Measurements from ENCODE around the gene CRISPLD2. TPM values are rescaled to one million over a fixed set of nuclear protein-coding genes. Genes with fewer than 3 reads are reported as not detected.

CRISPLD2 gene
- total RNA-seq, 1 experiment from 2014 or later = 9.4 TPM

DNA sequence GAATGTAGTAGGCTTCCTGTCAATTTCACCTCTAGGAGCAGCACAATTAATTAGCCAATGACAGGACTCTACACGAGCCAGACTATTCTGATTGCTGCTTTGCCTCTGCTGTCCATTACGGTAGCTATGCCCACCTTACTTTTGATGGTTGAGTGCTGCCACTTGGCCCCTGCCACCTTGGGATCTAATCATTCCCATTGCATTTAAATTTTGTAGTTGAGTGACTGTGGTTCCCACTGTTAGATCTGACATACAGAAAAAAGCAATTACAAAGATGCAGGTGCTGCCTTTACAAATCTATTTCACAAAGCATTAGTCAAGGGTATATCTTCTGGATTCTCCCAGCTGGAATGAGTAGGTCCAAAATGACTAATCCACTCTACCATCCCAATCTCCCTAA lies 39.9 kb downstream of the CRISPLD2 start (continued):
- TF ChIP-seq, protein P1, sequence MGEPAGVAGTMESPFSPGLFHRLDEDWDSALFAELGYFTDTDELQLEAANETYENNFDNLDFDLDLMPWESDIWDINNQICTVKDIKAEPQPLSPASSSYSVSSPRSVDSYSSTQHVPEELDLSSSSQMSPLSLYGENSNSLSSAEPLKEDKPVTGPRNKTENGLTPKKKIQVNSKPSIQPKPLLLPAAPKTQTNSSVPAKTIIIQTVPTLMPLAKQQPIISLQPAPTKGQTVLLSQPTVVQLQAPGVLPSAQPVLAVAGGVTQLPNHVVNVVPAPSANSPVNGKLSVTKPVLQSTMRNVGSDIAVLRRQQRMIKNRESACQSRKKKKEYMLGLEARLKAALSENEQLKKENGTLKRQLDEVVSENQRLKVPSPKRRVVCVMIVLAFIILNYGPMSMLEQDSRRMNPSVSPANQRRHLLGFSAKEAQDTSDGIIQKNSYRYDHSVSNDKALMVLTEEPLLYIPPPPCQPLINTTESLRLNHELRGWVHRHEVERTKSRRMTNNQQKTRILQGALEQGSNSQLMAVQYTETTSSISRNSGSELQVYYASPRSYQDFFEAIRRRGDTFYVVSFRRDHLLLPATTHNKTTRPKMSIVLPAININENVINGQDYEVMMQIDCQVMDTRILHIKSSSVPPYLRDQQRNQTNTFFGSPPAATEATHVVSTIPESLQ (CRISPR knock-in tag; IDR thresholded peaks at IDR 0.05) = no peak
- TF ChIP-seq IRF2 (CRISPR knock-in tag; IDR thresholded peaks at IDR 0.05; ENCODE audit: borderline replicate concordance, low read depth) = no peak
- TF ChIP-seq, protein P2, sequence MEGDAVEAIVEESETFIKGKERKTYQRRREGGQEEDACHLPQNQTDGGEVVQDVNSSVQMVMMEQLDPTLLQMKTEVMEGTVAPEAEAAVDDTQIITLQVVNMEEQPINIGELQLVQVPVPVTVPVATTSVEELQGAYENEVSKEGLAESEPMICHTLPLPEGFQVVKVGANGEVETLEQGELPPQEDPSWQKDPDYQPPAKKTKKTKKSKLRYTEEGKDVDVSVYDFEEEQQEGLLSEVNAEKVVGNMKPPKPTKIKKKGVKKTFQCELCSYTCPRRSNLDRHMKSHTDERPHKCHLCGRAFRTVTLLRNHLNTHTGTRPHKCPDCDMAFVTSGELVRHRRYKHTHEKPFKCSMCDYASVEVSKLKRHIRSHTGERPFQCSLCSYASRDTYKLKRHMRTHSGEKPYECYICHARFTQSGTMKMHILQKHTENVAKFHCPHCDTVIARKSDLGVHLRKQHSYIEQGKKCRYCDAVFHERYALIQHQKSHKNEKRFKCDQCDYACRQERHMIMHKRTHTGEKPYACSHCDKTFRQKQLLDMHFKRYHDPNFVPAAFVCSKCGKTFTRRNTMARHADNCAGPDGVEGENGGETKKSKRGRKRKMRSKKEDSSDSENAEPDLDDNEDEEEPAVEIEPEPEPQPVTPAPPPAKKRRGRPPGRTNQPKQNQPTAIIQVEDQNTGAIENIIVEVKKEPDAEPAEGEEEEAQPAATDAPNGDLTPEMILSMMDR (IDR thresholded peaks at IDR 0.05) = no peak
- no peak for TF ChIP-seq FOXP1 (CRISPR knock-in tag; IDR thresholded peaks at IDR 0.05; ENCODE audit: borderline replicate concordance)
- TF ChIP-seq MYBL2 (CRISPR knock-in tag; IDR thresholded peaks at IDR 0.05) = no peak
- no peak for TF ChIP-seq SP1 (CRISPR knock-in tag; conservative IDR thresholded peaks at IDR 0.05)
- no peak for TF ChIP-seq ZNF396 (CRISPR knock-in tag; IDR thresholded peaks at IDR 0.05; ENCODE audit: borderline replicate concordance)
- no peak for TF ChIP-seq NFYB (CRISPR knock-in tag; conservative IDR thresholded peaks at IDR 0.05; ENCODE audit: low read depth)
- no peak for TF ChIP-seq RORB (CRISPR knock-in tag; IDR thresholded peaks at IDR 0.05)
- TF ChIP-seq, protein P3, sequence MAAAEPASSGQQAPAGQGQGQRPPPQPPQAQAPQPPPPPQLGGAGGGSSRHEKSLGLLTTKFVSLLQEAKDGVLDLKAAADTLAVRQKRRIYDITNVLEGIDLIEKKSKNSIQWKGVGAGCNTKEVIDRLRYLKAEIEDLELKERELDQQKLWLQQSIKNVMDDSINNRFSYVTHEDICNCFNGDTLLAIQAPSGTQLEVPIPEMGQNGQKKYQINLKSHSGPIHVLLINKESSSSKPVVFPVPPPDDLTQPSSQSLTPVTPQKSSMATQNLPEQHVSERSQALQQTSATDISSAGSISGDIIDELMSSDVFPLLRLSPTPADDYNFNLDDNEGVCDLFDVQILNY (CRISPR knock-in tag; IDR thresholded peaks at IDR 0.05) = no peak

DNA sequence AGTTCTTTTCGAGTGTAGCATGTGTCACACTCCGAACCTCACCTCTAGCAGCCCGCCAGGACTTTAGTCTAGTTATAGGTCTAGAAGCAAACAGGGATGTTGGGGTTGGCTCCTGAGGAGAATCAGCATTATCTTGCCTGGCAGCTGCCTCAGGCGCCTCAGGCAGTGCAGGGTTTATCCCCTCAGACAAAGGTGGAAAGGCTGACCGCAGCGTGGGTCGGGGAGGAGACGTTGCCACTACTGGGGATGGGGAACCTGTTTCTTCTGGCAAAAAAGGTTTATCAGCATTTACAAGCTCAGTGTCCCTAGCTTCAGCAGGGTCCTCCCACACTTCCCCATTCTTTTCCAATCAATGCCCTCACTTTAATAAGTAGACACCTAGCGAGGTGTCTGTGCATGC lies 40.6 kb downstream of the CRISPLD2 start:
- Mint-ChIP-seq H3K9me3 (peaks cover 24% of the 10 kb centered on the region), H3K36me3 (peaks cover 37% of the 10 kb centered on the region), H3K4me3 (no peak overlapping the region), H3K27me3 (ENCODE audit: low read depth) (no peaks in the 10 kb centered on the region), H3K27ac (no peak overlapping the region), H3K4me1 (no peaks in the 10 kb centered on the region)
- ATAC-seq (no peak), DNase-seq (ENCODE audit: low spot score) (no peak)
- POLR2A ChIA-PET = no interaction called here
- CTCF ChIA-PET = interaction anchor here (0.5 kb wide), 1 partner anchor 52 kb away, joined by 3 read pairs; no protein-coding TSS in a partner anchor
- TF ChIP-seq NR1H2 (CRISPR knock-in tag; IDR thresholded peaks at IDR 0.05) (no peak), IRF2 (CRISPR knock-in tag; IDR thresholded peaks at IDR 0.05; ENCODE audit: borderline replicate concordance, low read depth) (no peak), NFE2L1 (CRISPR knock-in tag; IDR thresholded peaks at IDR 0.05) (no peak), ZNF396 (CRISPR knock-in tag; IDR thresholded peaks at IDR 0.05; ENCODE audit: borderline replicate concordance) (no peak), TCF7 (CRISPR knock-in tag; IDR thresholded peaks at IDR 0.05; ENCODE audit: low read depth) (no peak), GRHL2 (CRISPR knock-in tag; IDR thresholded peaks at IDR 0.05; ENCODE audit: insufficient replicate concordance, severe bottlenecking) (no peak), MYBL2 (CRISPR knock-in tag; IDR thresholded peaks at IDR 0.05) (no peak), ZNF671 (CRISPR knock-in tag; IDR thresholded peaks at IDR 0.05) (no peak), ZNF138 (CRISPR knock-in tag; conservative IDR thresholded peaks at IDR 0.05) (no peak), ELF4 (CRISPR knock-in tag; IDR thresholded peaks at IDR 0.05; ENCODE audit: low read depth) (no peak), FOXP1 (CRISPR knock-in tag; IDR thresholded peaks at IDR 0.05; ENCODE audit: borderline replicate concordance) (no peak), GABPB1 (CRISPR knock-in tag; IDR thresholded peaks at IDR 0.05) (no peak), TEAD4 (CRISPR knock-in tag; IDR thresholded peaks at IDR 0.05) (no peak), CREB1 (CRISPR knock-in tag; IDR thresholded peaks at IDR 0.05) (no peak)
- TF ChIP-seq, protein P4, sequence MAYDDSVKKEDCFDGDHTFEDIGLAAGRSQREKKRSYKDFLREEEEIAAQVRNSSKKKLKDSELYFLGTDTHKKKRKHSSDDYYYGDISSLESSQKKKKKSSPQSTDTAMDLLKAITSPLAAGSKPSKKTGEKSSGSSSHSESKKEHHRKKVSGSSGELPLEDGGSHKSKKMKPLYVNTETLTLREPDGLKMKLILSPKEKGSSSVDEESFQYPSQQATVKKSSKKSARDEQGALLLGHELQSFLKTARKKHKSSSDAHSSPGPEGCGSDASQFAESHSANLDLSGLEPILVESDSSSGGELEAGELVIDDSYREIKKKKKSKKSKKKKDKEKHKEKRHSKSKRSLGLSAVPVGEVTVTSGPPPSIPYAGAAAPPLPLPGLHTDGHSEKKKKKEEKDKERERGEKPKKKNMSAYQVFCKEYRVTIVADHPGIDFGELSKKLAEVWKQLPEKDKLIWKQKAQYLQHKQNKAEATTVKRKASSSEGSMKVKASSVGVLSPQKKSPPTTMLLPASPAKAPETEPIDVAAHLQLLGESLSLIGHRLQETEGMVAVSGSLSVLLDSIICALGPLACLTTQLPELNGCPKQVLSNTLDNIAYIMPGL (CRISPR knock-in tag; IDR thresholded peaks at IDR 0.05) = no peak
- TF ChIP-seq, protein P5, sequence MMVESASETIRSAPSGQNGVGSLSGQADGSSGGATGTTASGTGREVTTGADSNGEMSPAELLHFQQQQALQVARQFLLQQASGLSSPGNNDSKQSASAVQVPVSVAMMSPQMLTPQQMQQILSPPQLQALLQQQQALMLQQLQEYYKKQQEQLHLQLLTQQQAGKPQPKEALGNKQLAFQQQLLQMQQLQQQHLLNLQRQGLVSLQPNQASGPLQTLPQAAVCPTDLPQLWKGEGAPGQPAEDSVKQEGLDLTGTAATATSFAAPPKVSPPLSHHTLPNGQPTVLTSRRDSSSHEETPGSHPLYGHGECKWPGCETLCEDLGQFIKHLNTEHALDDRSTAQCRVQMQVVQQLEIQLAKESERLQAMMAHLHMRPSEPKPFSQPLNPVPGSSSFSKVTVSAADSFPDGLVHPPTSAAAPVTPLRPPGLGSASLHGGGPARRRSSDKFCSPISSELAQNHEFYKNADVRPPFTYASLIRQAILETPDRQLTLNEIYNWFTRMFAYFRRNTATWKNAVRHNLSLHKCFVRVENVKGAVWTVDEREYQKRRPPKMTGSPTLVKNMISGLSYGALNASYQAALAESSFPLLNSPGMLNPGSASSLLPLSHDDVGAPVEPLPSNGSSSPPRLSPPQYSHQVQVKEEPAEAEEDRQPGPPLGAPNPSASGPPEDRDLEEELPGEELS (CRISPR knock-in tag; IDR thresholded peaks at IDR 0.05) = no peak
- TF ChIP-seq, protein P6, sequence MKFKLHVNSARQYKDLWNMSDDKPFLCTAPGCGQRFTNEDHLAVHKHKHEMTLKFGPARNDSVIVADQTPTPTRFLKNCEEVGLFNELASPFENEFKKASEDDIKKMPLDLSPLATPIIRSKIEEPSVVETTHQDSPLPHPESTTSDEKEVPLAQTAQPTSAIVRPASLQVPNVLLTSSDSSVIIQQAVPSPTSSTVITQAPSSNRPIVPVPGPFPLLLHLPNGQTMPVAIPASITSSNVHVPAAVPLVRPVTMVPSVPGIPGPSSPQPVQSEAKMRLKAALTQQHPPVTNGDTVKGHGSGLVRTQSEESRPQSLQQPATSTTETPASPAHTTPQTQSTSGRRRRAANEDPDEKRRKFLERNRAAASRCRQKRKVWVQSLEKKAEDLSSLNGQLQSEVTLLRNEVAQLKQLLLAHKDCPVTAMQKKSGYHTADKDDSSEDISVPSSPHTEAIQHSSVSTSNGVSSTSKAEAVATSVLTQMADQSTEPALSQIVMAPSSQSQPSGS (CRISPR knock-in tag; IDR thresholded peaks at IDR 0.05; ENCODE audit: borderline replicate concordance, low read depth) = no peak
- TF ChIP-seq, protein P7, sequence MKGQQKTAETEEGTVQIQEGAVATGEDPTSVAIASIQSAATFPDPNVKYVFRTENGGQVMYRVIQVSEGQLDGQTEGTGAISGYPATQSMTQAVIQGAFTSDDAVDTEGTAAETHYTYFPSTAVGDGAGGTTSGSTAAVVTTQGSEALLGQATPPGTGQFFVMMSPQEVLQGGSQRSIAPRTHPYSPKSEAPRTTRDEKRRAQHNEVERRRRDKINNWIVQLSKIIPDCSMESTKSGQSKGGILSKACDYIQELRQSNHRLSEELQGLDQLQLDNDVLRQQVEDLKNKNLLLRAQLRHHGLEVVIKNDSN (CRISPR knock-in tag; IDR thresholded peaks at IDR 0.05) = no peak
- TF ChIP-seq, protein P8, sequence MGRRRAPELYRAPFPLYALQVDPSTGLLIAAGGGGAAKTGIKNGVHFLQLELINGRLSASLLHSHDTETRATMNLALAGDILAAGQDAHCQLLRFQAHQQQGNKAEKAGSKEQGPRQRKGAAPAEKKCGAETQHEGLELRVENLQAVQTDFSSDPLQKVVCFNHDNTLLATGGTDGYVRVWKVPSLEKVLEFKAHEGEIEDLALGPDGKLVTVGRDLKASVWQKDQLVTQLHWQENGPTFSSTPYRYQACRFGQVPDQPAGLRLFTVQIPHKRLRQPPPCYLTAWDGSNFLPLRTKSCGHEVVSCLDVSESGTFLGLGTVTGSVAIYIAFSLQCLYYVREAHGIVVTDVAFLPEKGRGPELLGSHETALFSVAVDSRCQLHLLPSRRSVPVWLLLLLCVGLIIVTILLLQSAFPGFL (CRISPR knock-in tag; IDR thresholded peaks at IDR 0.05; ENCODE audit: borderline replicate concordance) = no peak

Data from WTC11 (cell line).